Activated CD8-positive, alpha-beta memory T cell treated with anti-CD3 and anti-CD28 coated beads for 48 hours (primary cell): Measurements from ENCODE around the gene CNOT3.

Experiments
- DNase-seq, 3 experiments: peaks; one replicate each; pipeline ENCODE4 v3.0.0-alpha.2; 2020; ENCODE audit warnings: low read depth in 2 of 3, low spot score in 2 of 3

CNOT3 gene

GRCh38 chr19:54147676-54148075 is 10.1 kb downstream of the CNOT3 start:
- no peak for DNase-seq

- DNase-seq: no peak
These were observed 10.6 kb downstream of the CNOT3 start for GRCh38 chr19:54148158-54148557.

- DNase-seq: no peak
These were observed 11.7 kb downstream of the CNOT3 start for GRCh38 chr19:54149021-54149812.

DNA sequence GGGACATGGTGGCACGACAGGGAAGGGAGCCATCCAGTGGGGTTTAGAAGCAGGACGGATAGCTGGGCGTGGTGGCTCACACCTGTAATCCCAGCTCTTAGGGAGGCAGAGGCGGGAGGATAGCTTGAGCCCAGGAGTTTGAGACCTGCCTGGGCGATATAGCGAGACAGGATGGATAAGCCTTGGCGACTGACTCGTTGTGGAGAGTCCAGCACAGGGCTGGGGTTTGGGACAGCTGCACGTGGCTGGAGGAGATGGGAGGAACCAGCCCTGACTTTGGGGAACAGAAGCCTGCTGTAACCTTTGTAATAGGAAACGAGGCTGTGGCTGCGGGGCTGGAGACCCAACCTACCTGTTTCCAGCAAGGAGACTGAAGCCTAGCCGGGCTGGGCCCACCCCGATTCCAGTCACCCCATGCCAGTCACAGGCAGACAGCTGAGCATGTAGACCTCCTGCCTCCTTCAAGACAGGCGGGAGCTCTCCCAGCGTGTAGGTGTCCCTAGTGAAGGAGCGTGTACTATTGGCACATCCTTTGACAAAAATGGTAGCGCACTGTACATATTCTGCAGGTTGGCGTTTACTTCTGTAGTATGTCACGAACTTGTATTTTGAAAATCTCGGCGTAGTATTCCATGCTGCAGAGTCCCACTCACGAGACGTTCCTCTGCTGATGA is 13.9 kb downstream of the CNOT3 start:
- DNase-seq: no peak

- no peak for DNase-seq
These were observed 14.7 kb downstream of the CNOT3 start for GRCh38 chr19:54152267-54152666.

DNA sequence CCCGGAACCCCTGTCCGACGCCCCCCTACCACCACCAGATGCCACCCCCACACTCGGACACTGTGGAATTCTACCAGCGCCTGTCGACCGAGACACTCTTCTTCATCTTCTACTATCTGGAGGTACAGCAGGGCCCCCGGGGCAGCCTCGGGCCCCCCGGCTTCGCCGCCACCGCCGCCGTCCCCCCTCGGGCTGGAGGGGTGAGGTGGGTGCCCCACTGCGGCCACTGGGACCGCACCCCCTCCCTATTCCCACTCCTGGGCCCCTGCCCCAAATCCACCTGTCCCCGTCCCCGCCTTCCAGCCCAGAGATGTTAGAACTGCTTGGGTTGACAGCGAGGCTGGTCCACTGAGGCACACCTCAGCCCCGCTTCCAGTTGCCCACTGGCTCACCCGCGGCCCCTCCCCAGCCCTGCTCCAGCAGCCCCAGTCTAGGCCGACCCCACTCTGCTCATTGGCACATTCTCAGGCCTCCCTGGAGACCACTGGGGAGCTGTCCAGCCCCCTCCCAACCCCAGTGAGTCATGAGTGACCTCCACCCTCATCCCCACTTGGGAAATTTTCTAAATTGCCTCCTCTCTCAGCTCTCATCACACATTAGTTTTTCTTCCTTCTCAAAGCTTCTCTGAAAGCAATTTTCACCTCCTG is 15.4 kb downstream of the CNOT3 start:
- DNase-seq: no peak

DNA sequence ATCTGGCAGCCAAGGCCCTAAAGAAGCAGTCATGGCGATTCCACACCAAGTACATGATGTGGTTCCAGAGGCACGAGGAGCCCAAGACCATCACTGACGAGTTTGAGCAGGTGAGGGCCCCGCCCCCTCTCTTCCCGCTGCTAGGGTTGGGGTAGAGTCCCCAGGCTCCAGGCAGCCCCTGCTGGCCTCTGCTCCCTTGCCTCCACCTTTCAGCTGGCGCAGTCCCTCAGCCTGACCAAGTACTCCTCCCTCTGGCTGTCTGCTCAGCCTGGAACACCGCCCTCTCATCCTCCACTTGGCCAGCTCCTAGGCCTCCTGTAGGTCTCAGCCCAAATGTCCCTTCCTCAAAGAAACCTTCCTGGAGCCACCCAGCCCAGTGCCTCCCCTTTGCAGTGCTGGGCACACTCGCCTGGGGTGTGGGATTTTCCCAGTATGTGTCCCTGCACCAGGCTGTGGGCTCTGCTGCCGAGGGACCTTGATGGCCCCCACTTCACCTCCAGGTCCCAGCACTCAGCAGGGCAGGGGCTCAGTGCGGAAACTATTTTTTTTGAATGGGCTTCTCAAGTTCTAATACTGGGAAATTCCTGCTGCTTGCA is 16.3 kb downstream of the CNOT3 start:
- no peak for DNase-seq

- no peak for DNase-seq
These were observed 17.2 kb downstream of the CNOT3 start for GRCh38 chr19:54154603-54155345.

- no peak for DNase-seq
These were observed 18.1 kb downstream of the CNOT3 start for GRCh38 chr19:54155694-54156093.

- no peak for DNase-seq
These were observed 18.9 kb downstream of the CNOT3 start for GRCh38 chr19:54156490-54156889.

DNA sequence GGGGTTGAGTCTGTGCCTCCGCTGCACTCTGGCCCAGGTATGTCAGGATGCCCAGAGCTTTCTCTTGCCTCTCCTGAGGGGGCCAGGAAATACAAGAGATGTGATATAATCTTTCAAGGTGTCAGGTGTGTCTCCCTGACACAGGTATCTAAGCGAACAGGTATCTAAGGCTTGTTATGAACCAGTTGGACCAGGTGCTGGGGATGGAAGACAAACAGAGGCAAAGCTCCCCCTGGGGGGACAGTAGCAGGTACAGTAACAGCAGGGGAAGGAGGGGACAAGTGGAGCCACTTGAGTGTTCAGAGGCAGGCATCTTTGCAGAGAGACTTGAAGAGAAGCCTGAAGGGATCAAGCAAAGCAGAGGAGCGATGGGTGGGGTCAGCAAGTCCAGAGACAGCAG is 19.4 kb downstream of the CNOT3 start:
- DNase-seq: no peak

GRCh38 chr19:54158812-54159351 is 21.3 kb downstream of the CNOT3 start:
- DNase-seq: no peak

DNA sequence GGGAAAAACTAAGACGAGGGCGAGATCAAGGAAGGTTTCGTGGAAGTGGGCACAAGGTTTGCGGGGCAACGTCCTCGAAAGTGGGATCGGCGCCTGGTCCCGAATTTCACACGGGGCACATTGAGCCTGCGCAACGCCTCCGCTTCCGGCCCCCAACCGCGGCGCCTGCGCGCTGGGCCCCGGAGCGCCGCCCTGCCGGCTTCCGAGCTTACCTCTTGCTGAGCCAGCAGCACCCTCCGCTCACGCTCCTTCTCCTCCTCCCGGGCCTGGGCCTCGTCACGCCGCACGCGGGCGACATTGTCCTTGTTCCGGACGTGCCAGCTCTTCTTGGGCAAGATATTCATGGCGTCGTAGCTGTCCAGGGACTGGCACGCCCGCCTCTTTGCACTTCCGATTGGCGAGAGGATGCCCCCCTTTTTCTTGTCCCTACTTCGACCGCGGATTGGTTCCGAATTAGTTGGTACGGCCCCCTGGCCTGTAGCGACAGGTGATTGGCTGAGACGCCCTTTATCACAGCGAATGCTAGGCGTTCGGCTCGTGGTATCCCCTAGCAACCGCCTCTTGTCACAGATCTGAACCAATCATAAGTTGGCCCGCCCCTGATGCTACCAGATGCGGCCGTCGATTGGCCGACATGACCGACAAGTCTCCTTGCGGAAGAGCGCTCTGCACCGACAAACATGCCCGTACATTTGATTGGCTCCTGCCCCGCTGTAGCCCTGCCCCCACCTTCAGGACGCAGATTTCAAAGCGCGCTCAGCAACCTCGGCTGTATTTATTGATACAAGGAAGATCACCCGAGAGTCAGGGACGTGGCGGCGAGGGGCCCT is 22.0 kb downstream of the CNOT3 start, which contains the start of gene LENG1:
LENG1 (minus strand) TSS at position 370 of the 830 bp plus-strand sequence; CDS start at position 344, 26 bp downstream.
- DNase-seq: peak; percentile 67 to 94 (median 94)

GRCh38 chr19:54160182-54160811 is 22.7 kb downstream of the CNOT3 start:
- no peak for DNase-seq

DNA sequence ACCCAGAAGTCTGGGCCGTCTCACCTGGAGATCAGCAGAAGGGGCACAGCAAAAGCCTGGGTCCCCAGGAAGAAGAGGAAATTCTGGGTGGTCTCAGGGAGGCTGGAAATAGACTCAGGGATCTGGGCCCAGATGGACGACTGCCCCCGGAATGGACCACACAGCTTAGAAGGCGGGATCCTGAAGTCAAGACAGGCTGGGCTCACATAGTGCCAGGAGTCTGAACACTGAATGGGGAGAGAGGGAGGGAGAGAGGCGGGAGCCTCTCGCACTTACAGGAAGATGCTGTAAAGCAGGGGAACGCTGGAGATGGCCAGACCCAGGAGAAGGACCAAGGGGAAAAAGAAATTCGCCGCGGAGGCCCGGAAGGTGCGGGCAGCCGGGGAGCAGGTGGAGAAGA is 23.3 kb downstream of the CNOT3 start:
- no peak for DNase-seq

- DNase-seq: peak; percentile 56 to 57 (median 56)
These were observed 24.8 kb downstream of the CNOT3 start for GRCh38 chr19:54162241-54162805.

GRCh38 chr19:54162884-54163283 is 25.3 kb downstream of the CNOT3 start:
- no peak for DNase-seq

DNA sequence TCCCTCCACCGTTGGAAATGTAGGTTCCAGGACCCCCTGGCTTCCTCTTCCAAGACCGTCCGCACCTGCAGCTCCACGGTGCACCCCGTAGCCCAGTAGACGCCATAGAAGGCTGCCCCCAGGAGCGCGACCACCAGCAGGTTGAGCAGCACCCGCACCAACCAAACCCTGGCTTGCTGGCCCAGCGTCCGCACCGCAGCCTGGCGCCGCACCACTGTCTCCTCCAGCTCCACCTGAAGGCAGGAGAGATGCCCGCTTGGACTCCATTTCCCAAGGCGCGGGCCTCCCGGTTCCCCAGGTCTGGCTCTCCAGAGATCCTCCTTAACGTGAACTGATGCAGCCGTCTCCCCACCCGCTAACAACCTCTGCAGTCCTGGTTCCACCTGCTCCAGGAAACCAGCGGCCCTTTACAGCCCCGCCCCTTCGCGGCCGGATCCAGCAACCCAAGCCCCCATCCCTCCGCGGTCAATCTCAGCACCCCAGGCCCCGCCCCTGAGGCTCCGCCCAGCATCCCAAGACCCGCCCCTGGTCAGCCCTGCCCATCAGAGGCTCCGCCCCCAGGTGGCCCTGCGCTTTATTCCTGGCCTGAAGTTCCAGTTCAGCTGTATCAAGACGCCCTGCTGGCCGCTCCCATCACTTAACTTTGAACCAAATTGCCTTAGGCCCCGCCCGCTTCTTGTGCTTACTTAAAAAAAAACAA is 27.0 kb downstream of the CNOT3 start:
- DNase-seq: peak in 1 of 3 experiments; percentile 44
